Smooth muscle cell (in vitro differentiated cells): ENCODE data around the gene GNAI3. TPM values are rescaled to one million over a fixed set of nuclear protein-coding genes. Genes with fewer than 3 reads are reported as not detected.

Source experiments
- DNase-seq: peaks from one replicate; lab custom pipeline; 2025; ENCODE audit not compliant: unreplicated experiment; lab: John Stamatoyannopoulos, UW
- H2AFZ ChIP-seq: fragments of 200-600 bp; sonication (generic); 2 replicates; pipeline ENCODE4 v1.6.0; 2016; ENCODE audit warnings: antibody characterized with exemption, low read depth, mild to moderate bottlenecking
- H3F3A ChIP-seq: fragments of 200-600 bp; sonication (generic); 2 replicates; pipeline ENCODE4 v1.6.0; 2017; ENCODE audit warnings: antibody characterized with exemption, low read depth
- H3K27ac ChIP-seq: fragments of 200-600 bp; sonication (generic); 2 replicates; pipeline ENCODE4 v1.5.1; 2016; ENCODE audit warnings: low read depth, mild to moderate bottlenecking
- H3K27me3 ChIP-seq: fragments of 200-600 bp; sonication (generic); 2 replicates; pipeline ENCODE4 v1.6.1; 2016; ENCODE audit warnings: low read depth, mild to moderate bottlenecking
- H3K36me3 ChIP-seq: fragments of 200-600 bp; sonication (generic); 2 replicates; pipeline ENCODE4 v1.5.1; 2016; ENCODE audit warnings: low read depth
- H3K4me1 ChIP-seq: fragments of 200-600 bp; sonication (generic); 2 replicates; pipeline ENCODE4 v1.5.1; 2016; ENCODE audit warnings: low read depth
- H3K4me2 ChIP-seq: fragments of 200-600 bp; sonication (generic); 2 replicates; pipeline ENCODE4 v1.6.0; 2016; ENCODE audit warnings: mild to moderate bottlenecking
- H3K4me3 ChIP-seq: fragments of 200-600 bp; sonication (generic); 2 replicates; pipeline ENCODE4 v1.5.1; 2016; ENCODE audit warnings: mild to moderate bottlenecking
- H3K79me2 ChIP-seq: fragments of 200-600 bp; sonication (generic); 2 replicates; pipeline ENCODE4 v1.6.0; 2016; ENCODE audit warnings: low read depth, mild to moderate bottlenecking
- H3K9ac ChIP-seq: fragments of 200-600 bp; sonication (generic); 2 replicates; pipeline ENCODE4 v1.6.0; 2016; ENCODE audit warnings: low read depth
- H3K9me3 ChIP-seq: fragments of 200-600 bp; sonication (generic); replicated peaks from 2 replicates; pipeline ENCODE4 v1.5.1; 2016; ENCODE audit warnings: low read depth
- H4K20me1 ChIP-seq: fragments of 200-600 bp; sonication (generic); 2 replicates; pipeline ENCODE4 v1.6.0; 2016; ENCODE audit warnings: low read depth
- CTCF ChIP-seq: fragments of 200-600 bp; sonication (generic); IDR thresholded peaks from 2 replicates; pipeline ENCODE4 v1.5.1; 2017; ENCODE audit warnings: borderline replicate concordance, mild to moderate bottlenecking, antibody characterized with exemption; ENCODE audit not compliant: insufficient read depth, poor library complexity, severe bottlenecking
- WGBS: methylation state at CpG from one replicate; pipeline ENCODE4 v1.1.7; 2016; ENCODE audit warnings: low lambda C conversion rate; 5-methylcytosine and 5-hydroxymethylcytosine counted together
- polyA plus RNA-seq: library from polyadenylated mRNA; unstranded; fragments of >200 nt; fragmentation: Nextera tagmentation; extraction: Ambion mirVana; gene quantifications from 2 replicates; pipeline ENCODE4 v1.2.1, GENCODE V29; 2016
- total RNA-seq: library from RNA; depleted of rRNA; stranded (reverse); fragments of >200 nt; gene quantifications from 2 replicates; pipeline ENCODE4 v1.2.3, GENCODE V29; 2014

The GNAI3 gene
- total and polyA plus RNA-seq, 2 experiments from 2014 or later = 11.4 to 15.4 TPM

GRCh38 chr1:109516872-109517271 lies 31.5 kb upstream of the GNAI3 start:
- H3K27me3 ChIP-seq = peaks cover 11% of the 10 kb centered on the region
- DNase-seq = no peak
- WGBS = 88% methylated on average over 5 of the region's 5 CpGs
- no peaks in the 10 kb centered on the region for H3K36me3 ChIP-seq
- H2AFZ ChIP-seq = no peak overlapping the region
- H3K27ac ChIP-seq = no peak overlapping the region
- H3K9me3 ChIP-seq = no peaks in the 10 kb centered on the region
- H3K4me3 ChIP-seq = no peak overlapping the region
- H3K79me2 ChIP-seq = no peaks in the 10 kb centered on the region
- H3K9ac ChIP-seq = no peak overlapping the region
- no peak overlapping the region for H3K4me2 ChIP-seq
- no peak for TF ChIP-seq CTCF
- H3K4me1 ChIP-seq = no peaks in the 10 kb centered on the region
- H3F3A ChIP-seq = no peaks in the 10 kb centered on the region
- H4K20me1 ChIP-seq = no peaks in the 10 kb centered on the region

DNA sequence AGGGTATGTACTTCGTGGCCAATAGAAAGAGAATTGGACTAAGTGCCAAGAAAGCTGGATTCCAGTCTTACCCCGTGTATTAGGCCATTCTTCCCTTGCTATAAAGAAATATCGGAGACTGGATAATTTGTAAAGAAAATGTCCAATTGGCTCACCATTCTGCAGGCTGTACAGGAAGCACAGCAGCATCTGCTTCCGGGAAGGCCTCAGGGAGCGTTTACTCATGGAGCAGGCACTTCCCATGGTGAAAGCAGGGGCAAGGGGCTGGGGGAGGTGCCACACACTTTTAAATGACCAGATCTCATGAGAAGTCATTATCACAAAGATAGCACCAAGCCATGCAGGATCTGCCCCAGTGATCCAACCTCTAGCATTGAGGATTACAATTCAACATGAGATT lies 31.1 kb upstream of the GNAI3 start:
- H3K27me3 ChIP-seq = peaks cover 6% of the 10 kb centered on the region
- 89% methylated on average over 5 of the region's 5 CpGs for WGBS
- no peaks in the 10 kb centered on the region for H3K79me2 ChIP-seq
- no peaks in the 10 kb centered on the region for H3K36me3 ChIP-seq
- no peaks in the 10 kb centered on the region for H3K4me1 ChIP-seq
- no peak for DNase-seq
- no peak overlapping the region for H3K27ac ChIP-seq
- no peak for TF ChIP-seq CTCF
- no peak overlapping the region for H3K4me3 ChIP-seq
- H3K9ac ChIP-seq = no peak overlapping the region
- H3K4me2 ChIP-seq = no peak overlapping the region
- no peaks in the 10 kb centered on the region for H4K20me1 ChIP-seq
- no peak overlapping the region for H2AFZ ChIP-seq
- H3K9me3 ChIP-seq = no peaks in the 10 kb centered on the region
- no peaks in the 10 kb centered on the region for H3F3A ChIP-seq

- Histone ChIP-seq H3K36me3 (no peaks in the 10 kb centered on the region), H3K27me3 (no peaks in the 10 kb centered on the region), H3K4me1 (no peaks in the 10 kb centered on the region)
Observed at GRCh38 chr1:109521002-109521951, 27.1 kb upstream of the GNAI3 start.

More at GRCh38 chr1:109521002-109521951, 27.1 kb upstream of the GNAI3 start:
- Histone ChIP-seq H3F3A (no peaks in the 10 kb centered on the region), H3K9ac (no peak overlapping the region), H4K20me1 (no peaks in the 10 kb centered on the region), H3K9me3 (no peaks in the 10 kb centered on the region), H3K4me3 (no peak overlapping the region), H3K79me2 (no peaks in the 10 kb centered on the region), H3K27ac (no peak overlapping the region), H2AFZ (peak overlapping the region; percentile 46), H3K4me2 (peak overlapping the region; percentile 69)
- 52% methylated on average over 14 of the region's 14 CpGs for WGBS
- no peak for DNase-seq
- TF ChIP-seq CTCF = no peak
